ENCODE results near the gene GNAI1. TPM values are rescaled to one million over a fixed set of nuclear protein-coding genes. Genes with fewer than 3 reads are reported as not detected.
A peak's percentile ranks its signal among the peaks of the same experiment; 100 is the strongest.

The GNAI1 gene
- total RNA-seq, 2 experiments from 2014 or later = 1.7 to 2.8 TPM

- no peak overlapping the region for H3K4me3 Mint-ChIP-seq
Observed at GRCh38 chr7:80225361-80225760, 90.7 kb downstream of the GNAI1 start.

GRCh38 chr7:80226629-80227028, 92.0 kb downstream of the GNAI1 start:
- DNase-seq = no peak
- no peak for ATAC-seq
- H3K9me3 Mint-ChIP-seq = no peaks in the 10 kb centered on the region
- H3K36me3 Mint-ChIP-seq (ENCODE audit: low read depth) = no peaks in the 10 kb centered on the region
- H3K4me1 Mint-ChIP-seq (ENCODE audit: low read depth) = no peaks in the 10 kb centered on the region
- TF ChIP-seq CTCF (IDR thresholded peaks at IDR 0.05) = no peak
- peaks cover 1% of the 10 kb centered on the region for H3K27me3 Mint-ChIP-seq
- no peak overlapping the region for H3K4me3 Mint-ChIP-seq
- POLR2A ChIA-PET = no interaction called here
- no peak overlapping the region for H3K27ac Mint-ChIP-seq
- intact Hi-C loops (cut with micrococcal nuclease) = no loop called here
- CTCF ChIA-PET = interaction anchor here (0.9 kb wide), 1 partner anchor 9 kb away, joined by 3 read pairs; no protein-coding TSS in a partner anchor

More at GRCh38 chr7:80225361-80225760, 90.7 kb downstream of the GNAI1 start:
- no peaks in the 10 kb centered on the region for H3K36me3 Mint-ChIP-seq (ENCODE audit: low read depth)
- ChIA-PET CTCF (interaction anchor here (0.6 kb wide), 1 partner anchor 28 kb away, joined by 3 read pairs; no protein-coding TSS in a partner anchor), POLR2A (no interaction called here)
- H3K27ac Mint-ChIP-seq = no peak overlapping the region
- ATAC-seq = no peak
- no peaks in the 10 kb centered on the region for H3K4me1 Mint-ChIP-seq (ENCODE audit: low read depth)
- H3K9me3 Mint-ChIP-seq = no peaks in the 10 kb centered on the region
- TF ChIP-seq CTCF (IDR thresholded peaks at IDR 0.05) = no peak
- intact Hi-C loops (cut with micrococcal nuclease) = no loop called here
- DNase-seq = no peak
- H3K27me3 Mint-ChIP-seq = no peaks in the 10 kb centered on the region

GRCh38 chr7:80230327-80230726, 95.7 kb downstream of the GNAI1 start:
- Mint-ChIP-seq H3K9me3 (no peaks in the 10 kb centered on the region), H3K4me3 (no peak overlapping the region), H3K4me1 (ENCODE audit: low read depth) (no peaks in the 10 kb centered on the region), H3K27me3 (peaks cover 1% of the 10 kb centered on the region), H3K36me3 (ENCODE audit: low read depth) (no peaks in the 10 kb centered on the region), H3K27ac (no peak overlapping the region)
- ATAC-seq = no peak
- CTCF ChIA-PET = interaction anchor here (0.5 kb wide), 1 partner anchor 41 kb away, joined by 3 read pairs; no protein-coding TSS in a partner anchor
- no peak for TF ChIP-seq CTCF (IDR thresholded peaks at IDR 0.05)
- intact Hi-C loops (cut with micrococcal nuclease) = no loop called here
- POLR2A ChIA-PET = no interaction called here
- DNase-seq = no peak

- TF ChIP-seq CTCF (IDR thresholded peaks at IDR 0.05) = no peak
- Mint-ChIP-seq H3K36me3 (ENCODE audit: low read depth) (no peaks in the 10 kb centered on the region), H3K9me3 (no peaks in the 10 kb centered on the region), H3K4me1 (ENCODE audit: low read depth) (no peaks in the 10 kb centered on the region), H3K27me3 (peaks cover 1% of the 10 kb centered on the region), H3K27ac (no peak overlapping the region), H3K4me3 (no peak overlapping the region)
- DNase-seq (no peak), ATAC-seq (peak; percentile 60)
- POLR2A ChIA-PET = no interaction called here
- CTCF ChIA-PET = no interaction called here
- intact Hi-C loops (cut with micrococcal nuclease) = no loop called here
Observed at GRCh38 chr7:80231707-80232106, 97.1 kb downstream of the GNAI1 start.

- ATAC-seq (no peak), DNase-seq (no peak)
- intact Hi-C loops (cut with micrococcal nuclease) = no loop called here
- Mint-ChIP-seq H3K4me1 (ENCODE audit: low read depth) (no peaks in the 10 kb centered on the region), H3K36me3 (ENCODE audit: low read depth) (no peaks in the 10 kb centered on the region), H3K4me3 (no peak overlapping the region), H3K27me3 (peaks cover 1% of the 10 kb centered on the region), H3K9me3 (no peaks in the 10 kb centered on the region), H3K27ac (no peak overlapping the region)
- ChIA-PET CTCF (interaction anchor here (1.6 kb wide), 1 partner anchor 25 kb away, joined by 4 read pairs; no protein-coding TSS in a partner anchor), POLR2A (no interaction called here)
- TF ChIP-seq CTCF (IDR thresholded peaks at IDR 0.05) = no peak
Observed at GRCh38 chr7:80232979-80233724, 98.5 kb downstream of the GNAI1 start.

Data from activated CD8-positive, alpha-beta T cell treated with anti-CD3 and anti-CD28 coated beads for 36 hours (primary cell).